NCI-H82 treated with DMSO at 0.1 percent for 48 hours (cell line): Measurements from ENCODE around the gene FAM156A.
"Not testable (repeated sequence)": the region's sequence is repeated elsewhere in the genome, so short reads cannot be mapped to it uniquely, and the experiment has no call there.

ENCODE experiments used
- DNase-seq: peaks from one replicate; lab custom pipeline; 2025; ENCODE audit not compliant: unreplicated experiment; lab: John Stamatoyannopoulos, UW

The FAM156A gene

GRCh38 chrX:52907137-52907536 lies 51.2 kb downstream of the FAM156A start:
- not testable (repeated sequence) for DNase-seq

DNA sequence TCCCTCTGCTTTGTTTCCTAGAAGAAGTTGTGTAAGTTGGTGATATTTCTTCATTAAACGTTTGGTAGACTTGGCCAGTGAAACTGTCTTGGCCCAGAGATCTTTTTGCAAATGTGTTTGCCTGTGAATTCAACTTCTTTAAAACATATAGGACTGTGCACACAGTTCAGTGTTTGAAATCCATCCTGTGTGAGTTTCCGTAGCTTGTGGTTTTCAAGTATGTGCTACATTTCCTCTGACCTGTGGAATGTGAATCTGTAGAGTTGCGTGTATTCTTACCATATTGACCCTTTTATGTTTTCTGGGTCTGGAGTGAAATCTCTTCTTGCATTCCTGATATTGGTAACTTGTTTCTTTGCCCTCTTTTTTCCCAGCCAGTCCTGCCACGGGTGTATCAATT lies 52.2 kb downstream of the FAM156A start:
- not testable (repeated sequence) for DNase-seq

GRCh38 chrX:52905531-52905930 lies 52.8 kb downstream of the FAM156A start:
- DNase-seq, result not testable (repeated sequence)
